Measurements from ENCODE around the gene TPSD1.
"Not testable (repeated sequence)": the region's sequence is repeated elsewhere in the genome, so short reads cannot be mapped to it uniquely, and the experiment has no call there.

TPSD1 gene

DNA sequence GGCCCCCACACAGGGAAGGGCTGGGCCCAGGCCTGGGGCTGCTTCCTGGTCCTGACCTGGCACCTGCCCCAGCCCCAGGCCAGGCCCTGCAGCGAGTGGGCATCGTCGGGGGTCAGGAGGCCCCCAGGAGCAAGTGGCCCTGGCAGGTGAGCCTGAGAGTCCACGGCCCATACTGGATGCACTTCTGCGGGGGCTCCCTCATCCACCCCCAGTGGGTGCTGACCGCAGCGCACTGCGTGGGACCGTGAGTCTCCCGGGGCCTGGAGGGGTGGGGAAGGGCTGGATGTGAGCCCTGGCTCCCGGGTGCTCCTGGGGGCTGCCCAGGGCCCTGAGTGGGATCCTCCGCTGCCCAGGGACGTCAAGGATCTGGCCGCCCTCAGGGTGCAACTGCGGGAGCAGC lies 14.8 kb upstream of the TPSD1 start:
- DNase-seq (ENCODE audit: low read depth, low spot score): not testable (repeated sequence)

DNA sequence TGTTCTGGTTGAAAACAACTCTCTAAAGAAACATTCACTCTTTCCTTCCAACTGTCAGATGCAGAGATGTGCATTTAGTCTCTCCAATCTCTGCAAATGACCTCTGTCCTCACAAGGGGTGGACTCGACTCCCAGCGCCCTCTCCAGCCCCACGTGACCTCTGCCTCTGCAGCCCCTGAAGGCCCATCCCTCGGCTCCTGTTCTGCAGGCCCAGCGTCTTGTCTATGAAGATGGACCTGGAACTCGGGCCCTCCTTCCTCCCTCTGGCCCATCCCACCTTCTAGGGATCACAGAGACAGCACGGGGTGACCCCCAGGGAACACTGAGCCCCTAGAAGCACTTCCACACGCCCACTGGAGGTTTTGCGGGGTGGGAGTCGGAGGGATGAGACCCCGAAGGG lies 12.5 kb upstream of the TPSD1 start:
- DNase-seq (ENCODE audit: low read depth, low spot score): not testable (repeated sequence)

DNA sequence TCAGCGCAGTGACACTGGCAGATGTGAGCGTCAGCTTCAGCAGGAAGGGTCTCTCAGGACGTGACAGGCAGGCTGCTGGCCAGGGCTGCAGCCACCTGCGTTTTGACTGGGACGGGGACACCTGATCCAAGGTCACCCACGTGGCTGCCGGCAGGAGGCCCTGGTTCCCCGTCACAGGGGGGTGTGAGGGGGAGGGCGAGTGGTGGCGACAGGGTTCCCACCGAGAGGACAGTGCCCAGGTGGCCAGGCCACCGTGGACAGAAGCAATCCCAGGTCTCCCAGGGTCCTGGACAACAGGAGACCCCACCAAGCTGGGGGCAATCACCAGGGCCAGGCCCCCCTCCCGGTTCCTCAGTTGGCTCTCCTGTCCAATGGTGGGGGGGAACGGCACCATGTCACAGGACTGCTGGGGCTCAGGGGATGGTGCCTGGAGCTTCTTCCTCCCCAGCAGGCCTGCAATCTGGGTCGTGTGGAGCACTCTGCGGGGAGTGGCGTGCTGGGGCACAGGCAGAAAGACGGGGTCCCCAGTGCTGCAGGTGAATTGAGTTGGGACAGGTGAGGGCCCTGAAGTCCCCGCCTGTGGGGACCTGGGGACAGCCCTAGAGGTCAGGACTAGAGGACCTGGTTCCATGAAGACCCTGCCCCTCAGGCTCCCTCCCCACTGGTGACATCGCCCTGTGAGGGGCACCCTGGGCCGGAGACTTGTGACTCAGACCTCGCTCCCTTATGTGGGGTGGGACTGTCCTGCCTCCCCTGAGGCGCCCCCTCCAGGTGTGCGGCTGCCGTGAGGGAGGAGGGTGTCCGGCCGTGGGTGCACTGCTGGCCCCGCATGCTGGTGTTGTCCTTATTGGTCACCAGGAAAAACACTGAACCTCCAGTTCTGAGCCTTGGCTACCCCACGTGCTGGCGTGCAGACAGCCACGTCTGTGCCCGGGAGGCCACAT lies 11.7 kb upstream of the TPSD1 start:
- DNase-seq (ENCODE audit: low read depth, low spot score): not testable (repeated sequence)

DNA sequence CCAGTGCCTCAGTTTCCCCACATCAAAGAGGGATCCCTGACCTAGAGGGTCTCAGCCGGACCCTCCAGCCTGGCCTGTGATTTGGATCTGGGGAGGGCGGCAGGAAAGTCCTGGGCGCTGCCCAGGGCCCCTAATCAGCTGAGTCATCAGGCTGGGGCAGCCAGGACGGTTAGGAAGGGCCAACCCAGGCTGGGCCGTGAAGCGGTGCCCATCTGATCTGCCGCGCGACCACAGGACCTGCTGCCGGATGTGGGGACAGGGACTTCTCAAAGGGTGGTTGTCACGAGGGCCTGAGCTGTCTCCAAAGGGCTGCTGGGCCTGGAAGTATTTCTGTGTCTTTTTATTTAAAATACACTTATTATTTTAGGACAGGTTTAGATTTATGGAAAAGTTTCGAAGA lies 11.0 kb upstream of the TPSD1 start:
- no peak for DNase-seq (ENCODE audit: low read depth, low spot score)

DNA sequence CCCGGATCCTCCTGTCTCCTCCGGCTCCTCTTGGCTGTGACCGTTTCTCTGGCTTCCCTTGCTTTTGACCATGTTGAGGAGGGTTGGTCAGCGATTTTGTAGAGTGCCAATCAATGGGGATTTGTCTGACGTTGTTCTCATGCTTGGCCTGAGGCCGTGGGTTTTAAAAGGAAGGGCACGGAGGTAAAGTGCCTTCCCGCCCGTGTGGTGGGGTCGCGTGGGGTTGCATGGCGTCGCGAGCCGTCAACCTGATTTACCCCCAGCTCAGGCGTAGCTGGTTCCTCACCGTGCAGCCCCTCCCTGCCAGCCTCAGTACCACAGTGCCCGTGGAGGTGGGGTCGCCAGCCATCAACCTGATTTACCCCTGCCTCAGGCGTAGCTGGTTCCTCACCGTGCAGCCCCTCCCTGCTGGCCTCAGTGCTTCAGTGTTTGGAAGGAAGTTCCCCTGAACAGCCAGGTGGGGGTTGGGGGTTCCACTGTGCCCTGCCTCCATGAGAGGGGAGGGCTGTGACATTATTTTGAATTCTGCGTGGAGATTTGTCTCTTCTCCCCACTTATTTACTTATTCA lies 10.3 kb upstream of the TPSD1 start:
- no peak for DNase-seq (ENCODE audit: low read depth, low spot score)

DNA sequence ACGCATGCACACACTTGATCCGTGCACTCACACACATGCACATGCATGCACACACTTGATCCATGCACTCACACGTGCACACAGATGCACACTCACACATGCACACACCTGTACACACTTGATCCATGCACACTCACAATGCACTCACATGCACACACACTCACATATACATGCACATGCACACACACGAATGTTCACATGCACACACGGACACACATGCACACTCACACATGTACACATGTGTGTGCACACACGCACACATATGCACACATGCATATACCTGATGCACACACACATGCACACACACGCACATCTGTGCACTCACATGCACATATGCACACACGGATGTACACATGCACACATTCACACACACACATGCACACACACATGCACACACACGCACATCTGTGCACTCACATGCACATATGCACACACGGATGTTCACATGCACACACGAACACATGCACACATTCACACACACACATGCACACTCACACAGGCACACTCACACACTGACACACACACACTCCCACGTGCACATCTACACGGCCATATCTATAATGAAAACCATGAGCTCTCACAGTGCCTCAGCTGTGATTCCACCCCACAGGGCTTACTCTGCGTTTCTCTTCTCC lies 7.8 kb upstream of the TPSD1 start:
- DNase-seq (ENCODE audit: low read depth, low spot score): not testable (repeated sequence)

DNA sequence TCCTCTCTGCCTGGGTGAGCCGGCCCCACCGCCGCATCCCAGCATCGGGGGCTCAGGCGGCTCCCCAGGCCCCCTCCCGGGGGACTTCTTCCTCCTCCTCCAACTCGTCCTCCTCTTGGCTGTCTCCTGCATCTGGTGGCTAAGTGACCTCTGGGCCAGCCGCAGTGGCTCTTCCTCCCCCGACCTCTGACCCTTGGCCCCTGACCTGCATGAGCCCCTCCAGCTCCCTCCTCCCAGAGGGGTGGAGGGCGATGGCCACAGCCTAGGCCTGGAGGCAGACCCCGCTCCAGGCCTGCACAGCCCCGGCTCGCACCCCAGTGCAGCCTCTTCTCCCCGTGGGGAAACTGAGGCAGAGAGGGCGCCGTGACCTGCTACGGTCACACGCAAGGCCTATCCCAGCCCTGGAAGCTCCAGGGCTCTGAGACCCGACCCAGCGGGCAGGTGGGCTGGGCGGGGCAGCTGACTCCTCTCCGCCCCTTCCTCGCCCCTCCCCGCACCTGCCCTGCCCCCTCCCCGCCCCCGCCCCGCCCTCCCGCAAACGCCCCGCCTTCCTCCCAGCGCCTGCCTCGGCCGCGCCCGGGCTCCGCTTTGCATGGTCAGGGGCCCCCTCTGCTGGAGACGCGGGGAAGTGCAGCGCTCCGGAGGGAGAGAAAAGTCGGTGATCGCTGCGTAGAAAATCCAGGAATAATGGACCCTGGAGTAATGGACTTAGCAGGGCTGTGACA lies 6.7 kb upstream of the TPSD1 start:
- DNase-seq (ENCODE audit: low read depth, low spot score): not testable (repeated sequence)

DNA sequence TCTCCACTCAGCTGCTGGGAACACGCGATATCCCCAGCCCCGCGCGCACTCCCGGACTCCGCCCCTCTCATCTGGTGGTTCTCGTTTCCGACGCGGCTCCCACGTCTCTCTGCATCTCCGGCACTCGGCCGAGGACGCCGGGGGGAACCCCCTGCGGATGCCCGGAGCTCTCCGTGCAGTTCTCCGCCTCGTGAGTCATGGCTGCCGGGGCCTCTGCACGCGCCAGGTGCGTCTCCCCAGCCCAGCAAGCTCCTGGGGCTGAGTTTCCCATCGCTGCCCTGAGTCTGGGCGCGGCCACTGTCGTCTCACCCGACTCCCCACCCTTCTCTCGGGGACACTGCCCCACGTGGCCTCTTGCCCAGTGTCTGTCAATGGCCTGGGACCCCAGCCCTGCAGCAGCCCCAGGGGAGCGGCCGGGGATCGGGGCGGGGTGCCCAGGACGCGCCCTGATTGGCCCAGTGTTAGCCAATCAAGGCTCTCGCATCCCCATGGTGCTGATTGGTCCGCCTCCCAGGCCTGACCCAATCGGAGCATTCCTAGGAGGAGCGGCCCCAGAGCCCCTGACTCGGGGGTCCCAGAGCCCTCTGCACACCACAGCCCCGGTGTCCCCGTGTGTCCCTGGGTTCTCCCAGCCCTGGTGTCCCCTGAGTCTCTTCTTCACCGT lies 2.0 kb upstream of the TPSD1 start:
- DNase-seq (ENCODE audit: low read depth, low spot score): not testable (repeated sequence)

DNA sequence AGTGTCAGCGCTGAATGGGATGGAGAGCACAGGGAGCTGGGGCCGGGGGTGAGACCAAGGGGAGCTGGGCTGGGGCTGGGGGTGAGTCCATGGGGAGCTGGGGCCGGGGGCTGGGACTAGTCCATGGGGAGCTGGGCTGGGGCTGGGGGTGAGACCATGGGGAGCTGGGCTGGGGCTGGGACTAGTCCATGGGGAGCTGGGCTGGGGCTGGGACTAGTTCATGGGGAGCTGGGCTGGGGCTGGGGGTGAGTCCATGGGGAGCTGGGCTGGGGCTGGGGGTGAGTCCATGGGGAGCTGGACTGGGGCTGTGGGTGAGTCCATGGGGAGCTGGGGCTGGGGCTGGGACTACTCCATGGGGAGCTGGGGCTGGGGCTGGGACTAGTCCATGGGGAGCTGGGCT lies 1.0 kb upstream of the TPSD1 start:
- DNase-seq (ENCODE audit: low read depth, low spot score): not testable (repeated sequence)

DNA sequence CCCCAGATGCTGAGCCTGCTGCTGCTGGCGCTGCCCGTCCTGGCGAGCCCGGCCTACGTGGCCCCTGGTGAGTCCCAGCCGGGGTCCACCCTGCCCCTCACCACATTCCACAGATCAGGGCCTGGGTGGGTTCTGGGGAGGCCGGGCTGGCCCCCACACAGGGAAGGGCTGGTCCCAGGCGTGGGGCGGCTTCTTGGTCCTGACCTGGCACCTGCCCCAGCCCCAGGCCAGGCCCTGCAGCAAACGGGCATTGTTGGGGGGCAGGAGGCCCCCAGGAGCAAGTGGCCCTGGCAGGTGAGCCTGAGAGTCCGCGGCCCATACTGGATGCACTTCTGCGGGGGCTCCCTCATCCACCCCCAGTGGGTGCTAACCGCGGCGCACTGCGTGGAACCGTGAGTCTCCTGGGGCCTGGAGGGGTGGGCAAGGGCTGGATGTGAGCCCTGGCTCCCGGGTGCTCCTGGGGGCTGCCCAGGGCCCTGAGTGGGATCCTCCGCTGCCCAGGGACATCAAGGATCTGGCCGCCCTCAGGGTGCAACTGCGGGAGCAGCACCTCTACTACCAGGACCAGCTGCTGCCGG lies 516 bp downstream of the TPSD1 start:
- not testable (repeated sequence) for DNase-seq (ENCODE audit: low read depth, low spot score)

DNA sequence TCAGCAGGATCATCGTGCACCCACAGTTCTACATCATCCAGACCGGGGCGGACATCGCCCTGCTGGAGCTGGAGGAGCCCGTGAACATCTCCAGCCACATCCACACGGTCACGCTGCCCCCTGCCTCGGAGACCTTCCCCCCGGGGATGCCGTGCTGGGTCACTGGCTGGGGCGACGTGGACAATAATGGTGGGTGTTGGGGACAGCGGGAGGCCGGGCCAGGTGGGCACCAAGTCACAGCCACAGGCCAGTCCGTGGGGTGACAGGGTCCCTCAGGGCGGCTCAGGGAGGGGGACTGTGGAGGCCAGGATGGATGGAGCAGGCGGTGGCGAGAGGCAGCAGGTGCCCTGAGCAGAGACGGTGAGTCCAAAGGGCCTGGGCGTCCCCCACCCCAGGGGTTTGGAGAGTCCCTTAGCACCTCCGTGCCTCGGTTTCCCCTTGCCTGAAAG lies 1.0 kb downstream of the TPSD1 start:
- DNase-seq (ENCODE audit: low read depth, low spot score): no peak

DNA sequence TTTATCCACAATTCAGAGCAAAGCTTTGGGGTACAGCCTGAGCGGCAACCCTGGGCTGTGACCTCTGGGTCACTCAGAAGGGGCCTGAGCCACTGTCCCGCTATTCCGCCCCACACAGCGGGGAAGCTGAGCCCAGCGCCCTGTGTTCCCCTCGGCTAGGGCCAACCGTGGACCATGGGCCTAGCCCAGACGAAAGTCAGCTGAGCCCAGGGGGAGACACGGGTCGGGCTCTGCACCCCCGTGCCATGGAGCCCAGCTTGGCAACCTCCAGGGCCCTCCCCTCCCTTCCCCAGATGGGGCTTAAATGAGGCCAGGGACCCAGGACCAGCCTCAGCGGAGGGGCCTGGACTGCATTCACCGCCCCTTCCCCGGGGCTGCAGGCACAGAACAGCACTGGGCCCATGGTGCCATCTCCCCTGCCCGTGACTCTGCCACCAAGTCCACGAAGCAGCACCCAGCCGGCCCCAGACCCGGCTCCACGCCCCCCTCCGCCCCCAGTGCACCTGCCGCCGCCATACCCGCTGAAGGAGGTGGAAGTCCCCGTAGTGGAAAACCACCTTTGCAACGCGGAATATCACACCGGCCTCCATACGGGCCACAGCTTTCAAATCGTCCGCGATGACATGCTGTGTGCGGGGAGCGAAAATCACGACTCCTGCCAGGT lies 1.8 kb downstream of the TPSD1 start:
- DNase-seq (ENCODE audit: low read depth, low spot score): no peak

DNA sequence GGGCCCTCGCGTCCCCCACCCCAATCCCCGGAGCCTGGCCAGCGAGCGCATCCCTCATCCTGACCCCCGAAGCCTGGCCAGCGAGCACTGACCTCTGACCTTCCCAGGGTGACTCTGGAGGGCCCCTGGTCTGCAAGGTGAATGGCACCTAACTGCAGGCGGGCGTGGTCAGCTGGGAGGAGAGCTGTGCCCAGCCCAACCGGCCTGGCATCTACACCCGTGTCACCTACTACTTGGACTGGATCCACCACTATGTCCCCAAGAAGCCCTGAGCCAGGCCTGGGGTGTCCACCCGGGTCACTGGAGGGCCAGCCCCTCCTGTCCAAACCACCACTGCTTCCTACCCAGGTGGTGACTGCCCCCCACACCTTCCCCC lies 2.3 kb downstream of the TPSD1 start:
- no peak for DNase-seq (ENCODE audit: low read depth, low spot score)

DNA sequence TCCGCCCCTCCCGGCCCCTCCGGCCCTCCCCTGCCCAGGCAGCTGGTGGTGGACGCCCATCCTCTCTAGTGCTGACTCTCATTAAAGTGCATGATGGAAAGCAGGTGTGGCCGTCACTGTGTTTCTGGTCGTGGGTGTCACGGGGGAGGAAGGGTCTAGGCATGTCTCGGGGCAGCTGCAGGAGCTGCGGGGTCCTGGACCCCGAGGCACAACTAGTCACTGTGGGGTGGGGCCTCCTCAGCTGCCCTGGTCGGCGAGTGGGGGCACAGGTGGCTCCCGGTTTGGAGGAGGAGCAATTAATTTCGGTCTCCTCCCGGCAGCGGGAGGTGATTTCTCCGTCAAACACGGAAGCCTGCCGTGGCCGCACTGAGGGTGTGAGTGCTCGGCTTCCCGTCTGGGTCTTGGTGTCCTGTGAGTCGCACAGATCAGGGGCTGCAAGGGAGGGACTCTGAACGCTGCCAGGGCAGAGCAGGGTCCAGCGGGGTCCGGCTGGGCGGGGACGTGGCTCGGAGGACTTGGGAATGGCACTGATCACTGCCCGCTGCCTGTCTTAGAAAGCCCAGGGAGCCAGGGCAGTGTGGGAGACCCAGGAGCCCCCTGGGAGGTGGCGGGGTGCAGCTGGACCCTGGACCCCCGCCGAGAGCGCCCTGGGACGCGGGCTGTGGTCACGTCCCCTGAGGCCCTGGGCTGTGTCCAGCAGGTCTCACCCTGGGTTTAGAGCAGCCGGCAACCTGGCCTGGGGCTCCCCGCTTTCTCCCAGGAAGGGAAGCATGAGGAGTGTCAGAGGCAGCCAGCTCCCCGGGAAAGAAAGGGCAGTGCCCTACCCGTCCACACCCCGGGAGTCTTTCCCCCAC lies 3.3 kb downstream of the TPSD1 start:
- DNase-seq (ENCODE audit: low read depth, low spot score): no peak

DNA sequence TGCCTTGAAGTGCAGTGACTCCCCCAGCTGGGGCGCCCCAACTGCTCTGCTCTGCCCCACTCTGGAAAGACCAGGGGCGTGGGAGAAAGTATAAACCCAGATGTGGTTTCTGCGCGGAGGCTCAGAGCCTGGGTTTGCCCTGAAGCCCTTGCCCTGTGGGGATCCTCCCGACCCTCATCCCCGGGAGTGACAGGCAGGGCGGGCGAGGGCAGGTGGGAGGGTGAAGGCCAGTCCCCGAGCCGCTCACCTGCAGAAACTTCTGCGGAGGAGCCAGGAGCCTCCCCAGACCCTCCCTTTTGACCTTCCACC lies 3.8 kb downstream of the TPSD1 start:
- no peak for DNase-seq (ENCODE audit: low read depth, low spot score)

DNA sequence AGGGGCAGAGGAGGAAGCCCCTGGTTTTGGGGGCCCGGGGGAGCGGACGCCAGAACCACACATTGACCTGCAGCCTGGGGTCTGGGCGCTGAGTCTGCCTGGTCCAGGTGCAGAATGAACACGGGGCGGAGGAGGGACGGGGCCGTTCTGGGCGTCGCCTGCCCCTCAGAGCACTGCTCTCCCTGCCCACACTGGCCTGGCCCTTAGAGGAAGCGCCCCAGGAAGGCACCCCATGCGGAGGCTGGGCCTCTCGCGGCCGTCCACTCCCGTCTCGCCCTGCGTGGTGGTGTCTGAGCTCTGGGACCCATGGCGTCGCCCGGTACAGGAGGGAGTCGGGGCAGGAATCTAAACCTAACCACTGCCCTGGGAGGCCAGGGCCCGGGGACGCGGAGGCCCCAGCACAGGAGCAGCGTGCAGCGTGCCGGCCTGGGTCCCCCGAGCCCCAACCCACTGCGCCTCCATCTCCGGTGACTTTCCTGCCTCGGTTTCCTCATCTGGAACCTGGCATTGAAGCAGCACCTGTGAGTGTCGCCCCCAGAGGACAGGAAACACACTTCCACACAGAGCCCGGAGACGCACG lies 4.3 kb downstream of the TPSD1 start:
- DNase-seq (ENCODE audit: low read depth, low spot score): no peak

DNA sequence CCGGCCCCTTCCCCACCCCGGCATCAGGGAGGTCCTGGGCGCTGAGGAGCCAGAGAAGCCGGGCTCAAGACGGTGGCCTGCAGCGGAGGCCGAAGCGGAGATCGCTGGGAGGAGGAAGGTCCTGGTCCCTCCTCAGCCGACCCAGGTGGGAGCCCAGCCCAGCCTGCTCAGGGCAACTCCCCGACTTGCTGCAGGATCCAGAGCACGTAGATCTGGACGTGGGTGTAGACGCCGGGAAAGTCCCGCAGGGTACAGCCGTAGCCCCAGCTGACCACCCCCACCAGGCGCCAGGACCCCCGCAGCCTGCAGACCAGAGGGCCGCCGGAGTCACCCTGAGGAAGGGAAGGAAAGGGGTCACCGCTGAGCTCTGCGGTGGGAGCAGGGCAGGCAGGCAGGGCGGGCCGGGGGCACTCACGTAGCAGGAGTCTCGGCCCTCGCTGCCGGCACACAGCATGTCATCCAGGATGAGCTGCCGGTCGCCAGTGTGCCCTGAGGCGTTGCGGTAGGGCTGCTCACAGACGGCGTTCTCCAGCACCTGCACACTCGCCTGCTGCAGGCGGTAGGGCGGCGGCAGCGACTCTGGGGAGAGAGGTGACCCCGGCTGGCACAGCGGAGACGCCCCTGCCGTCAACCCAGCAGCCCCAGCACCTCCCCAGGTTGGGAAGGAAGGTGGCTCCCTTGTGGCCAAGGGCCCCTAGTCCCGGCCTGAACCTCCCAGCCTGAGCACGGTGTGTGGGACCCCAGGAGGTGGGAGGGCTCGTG lies 5.4 kb downstream of the TPSD1 start:
- DNase-seq (ENCODE audit: low read depth, low spot score): no peak

DNA sequence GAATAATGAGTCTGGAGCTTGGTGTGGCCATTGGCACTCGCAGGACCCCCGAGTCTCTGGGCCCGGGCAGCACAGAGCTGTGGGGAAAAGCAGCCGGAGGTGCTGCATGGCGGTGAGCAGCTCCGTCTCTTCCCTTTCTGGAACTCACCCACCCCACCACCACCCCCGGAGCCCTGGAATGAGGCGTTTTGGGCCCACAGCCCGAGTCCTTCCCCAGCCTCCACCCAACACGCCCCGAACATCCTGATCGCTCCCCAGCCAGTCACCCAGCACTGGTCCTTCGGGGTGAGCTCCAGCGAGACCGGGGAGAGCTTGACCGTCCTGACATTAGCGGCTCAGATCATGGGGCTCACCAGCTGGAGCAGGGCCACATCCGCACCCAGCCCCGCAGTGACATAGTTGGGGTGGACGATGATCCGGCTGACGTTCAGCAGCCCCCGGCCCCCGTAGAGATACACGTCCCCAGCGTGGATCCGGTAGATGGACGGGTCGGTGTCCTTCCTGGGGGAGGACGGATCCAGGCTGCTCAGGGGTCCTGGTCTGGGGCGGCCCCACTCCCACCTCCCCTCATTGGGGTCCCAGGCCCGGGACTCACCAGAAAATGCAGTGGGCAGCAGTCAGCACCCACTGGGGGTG lies 6.5 kb downstream of the TPSD1 start:
- no peak for DNase-seq (ENCODE audit: low read depth, low spot score)
